Activated CD4-positive, CD25-positive, alpha-beta regulatory T cell treated with anti-CD3 and anti-CD28 coated beads, Interleukin-2, amount 50 U/mL, for 72 hours (primary cell): ENCODE measurements around the gene SP4.
"Not testable (repeated sequence)": the region's sequence is repeated elsewhere in the genome, so short reads cannot be mapped to it uniquely, and the experiment has no call there.

Experiments used
- DNase-seq: peaks from one replicate; pipeline ENCODE4 v3.0.0; 2021

The SP4 gene

DNA sequence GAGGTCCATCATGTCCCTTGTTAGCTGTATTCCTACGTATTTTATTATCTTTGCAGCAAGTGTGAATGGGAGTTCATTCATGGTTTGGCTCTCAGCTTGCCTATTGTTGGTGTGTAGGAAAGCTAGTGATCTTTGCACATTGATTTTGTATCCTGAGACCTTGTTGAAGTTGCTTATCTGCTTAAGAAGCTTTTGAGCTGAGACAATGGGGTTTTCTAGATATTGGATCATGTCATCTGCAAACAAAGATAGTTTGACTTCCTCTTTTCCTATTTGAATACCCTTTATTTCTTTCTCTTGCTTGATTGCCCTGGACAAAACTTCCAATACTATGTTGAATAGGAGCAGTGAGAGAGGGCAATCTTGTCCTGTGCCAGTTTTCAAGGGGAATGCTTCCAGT is 104.6 kb downstream of the SP4 start:
- not testable (repeated sequence) for DNase-seq

DNA sequence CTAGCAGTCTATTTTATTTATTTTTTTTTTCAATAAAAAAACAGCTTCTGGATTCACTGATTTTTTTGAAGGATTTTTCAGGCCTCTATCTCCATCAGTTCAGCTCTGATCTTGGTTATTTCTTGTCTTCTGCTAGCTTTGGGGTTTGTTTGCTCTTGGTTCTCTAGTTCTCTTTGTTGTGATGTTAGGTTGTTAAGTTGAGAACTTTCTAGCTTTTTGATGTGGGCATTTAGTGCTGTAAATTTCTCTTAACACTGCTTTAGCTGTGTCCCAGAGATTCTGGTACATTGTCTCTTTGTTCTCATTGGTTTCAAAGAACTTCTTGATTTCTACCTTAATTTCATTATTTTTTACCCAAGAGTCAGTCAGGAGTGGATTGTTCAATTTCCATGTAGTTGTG is 105.8 kb downstream of the SP4 start:
- not testable (repeated sequence) for DNase-seq

DNA sequence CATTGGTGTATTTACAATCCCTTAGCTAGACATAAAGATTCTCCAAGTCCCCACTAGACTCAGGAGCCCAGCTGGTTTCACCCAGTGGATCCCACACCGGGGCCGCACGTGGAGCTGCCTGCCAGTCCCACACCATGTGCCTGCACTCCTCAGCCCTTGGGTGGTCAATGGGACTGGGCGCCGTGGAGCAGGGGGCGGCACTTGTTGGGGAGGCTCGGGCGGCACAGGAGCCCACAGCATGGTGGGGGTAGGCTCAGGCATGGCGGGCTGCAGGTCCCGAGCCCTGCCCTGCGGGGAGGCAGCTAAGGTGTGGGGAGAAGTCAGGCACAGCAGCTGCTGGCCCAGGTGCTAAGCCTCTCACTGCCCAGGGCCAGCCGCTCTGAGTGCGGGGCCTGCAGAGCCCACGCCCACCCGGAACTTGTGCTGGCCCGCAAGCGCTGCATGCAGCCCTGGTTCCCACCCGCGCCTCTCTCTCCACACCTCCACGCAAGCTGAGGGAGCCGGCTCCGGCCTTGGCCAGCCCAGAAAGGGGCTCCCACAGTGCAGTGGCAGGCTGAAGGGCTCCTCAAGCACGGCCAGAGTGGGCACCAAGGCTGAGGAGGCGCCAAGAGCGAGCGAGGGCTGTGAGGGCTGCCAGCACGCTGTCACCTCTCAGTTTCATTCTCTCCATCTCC is 108.7 kb downstream of the SP4 start:
- DNase-seq, result not testable (repeated sequence)

DNA sequence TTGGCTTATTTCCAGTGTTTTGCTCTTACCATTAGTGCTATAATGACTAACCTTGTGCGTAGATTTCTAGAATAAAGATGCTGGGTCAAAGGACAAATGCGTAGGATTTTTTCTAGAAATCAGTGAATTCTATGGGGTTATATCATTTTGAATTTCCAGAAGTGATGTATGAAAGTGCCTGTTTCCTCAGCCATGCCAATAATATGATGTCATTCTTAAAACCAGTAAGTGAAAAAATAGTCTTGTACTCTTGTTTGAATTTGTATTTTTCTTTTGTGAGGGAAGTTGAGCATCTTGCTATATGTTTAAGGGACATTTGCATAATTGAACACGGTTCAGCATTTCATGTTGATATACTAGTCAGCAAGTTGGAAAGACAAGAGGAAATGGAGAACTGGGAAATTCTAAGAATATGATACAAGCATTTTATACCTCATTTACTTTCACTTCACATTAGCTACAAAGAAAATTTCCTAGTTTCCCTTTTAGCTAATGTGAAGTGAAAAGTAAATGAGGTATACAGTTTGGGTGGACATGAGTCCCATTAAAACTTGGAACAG is 111.1 kb downstream of the SP4 start:
- DNase-seq, result no peak

DNA sequence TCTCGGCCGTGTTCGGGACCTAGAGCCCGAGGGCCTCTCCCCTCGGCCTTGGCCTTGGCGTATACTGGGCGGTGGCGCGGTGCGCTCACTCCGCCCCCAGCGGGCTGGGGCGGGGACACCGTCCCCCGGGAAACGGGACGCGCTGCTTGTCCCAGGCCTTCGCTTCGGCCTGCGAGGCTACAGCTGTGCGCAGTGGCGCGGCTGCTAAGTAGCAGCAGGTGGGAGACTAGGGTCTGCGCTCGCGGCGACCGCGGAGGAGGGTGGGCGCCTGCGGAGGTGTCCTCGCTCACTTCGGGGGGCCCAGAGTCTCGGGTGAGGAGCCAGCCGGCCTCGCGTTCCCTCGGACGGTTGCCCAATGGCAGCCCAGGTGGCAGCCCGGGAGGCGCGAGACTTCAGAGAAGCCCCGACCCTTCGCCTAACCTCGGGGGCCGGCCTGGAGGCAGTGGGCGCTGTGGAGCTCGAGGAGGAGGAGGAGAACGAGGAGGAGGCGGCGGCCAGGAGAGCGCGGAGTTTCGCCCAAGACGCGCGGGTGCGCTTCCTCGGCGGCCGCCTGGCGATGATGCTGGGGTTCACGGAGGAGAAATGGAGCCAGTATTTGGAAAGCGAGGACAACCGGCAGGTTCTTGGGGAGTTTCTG is 115.1 kb downstream of the SP4 start, which contains the start of gene DNAH11:
Gene DNAH11, plus strand, starts transcription at position 149 of the 637 bp plus-strand sequence. Its CDS starts 207 bp downstream, at position 356.
- peak; percentile 32 for DNase-seq

DNA sequence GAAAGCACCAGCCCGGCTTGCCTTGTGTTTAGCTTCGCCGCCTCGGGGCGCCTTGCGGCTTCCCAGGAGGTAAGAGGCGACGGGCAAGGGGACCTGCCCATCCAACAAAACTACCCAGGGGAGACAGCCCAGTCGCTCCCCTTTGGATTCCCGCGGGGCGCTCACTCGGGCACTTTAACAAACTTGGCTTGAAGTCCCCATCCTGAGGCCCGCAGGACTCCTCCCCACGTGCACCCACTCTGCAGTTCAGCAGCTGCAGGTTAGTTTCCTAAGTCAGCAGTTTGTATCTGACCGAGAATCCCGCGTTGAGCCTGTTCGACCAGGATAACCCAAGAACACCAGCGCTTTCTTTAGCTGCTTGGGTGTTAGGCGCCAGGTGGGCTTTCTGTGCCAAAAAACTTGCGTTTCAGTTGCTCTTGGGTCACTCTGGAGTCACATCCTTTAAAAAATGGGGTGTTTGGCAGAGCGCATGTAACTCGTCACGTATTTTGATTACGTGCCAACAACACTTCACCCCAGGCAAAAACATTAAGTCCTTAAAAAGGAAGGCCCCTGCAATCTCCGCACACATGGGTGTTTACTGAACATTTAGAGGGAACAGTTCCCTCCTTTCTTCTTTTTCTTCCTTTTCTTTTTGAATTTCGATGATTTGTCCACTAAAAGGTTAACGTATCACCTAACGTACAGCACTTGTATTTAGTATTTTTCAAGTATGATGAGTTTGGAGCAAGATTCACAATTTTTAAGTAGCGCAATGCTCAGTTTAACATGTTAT is 115.8 kb downstream of the SP4 start:
- no peak for DNase-seq

DNA sequence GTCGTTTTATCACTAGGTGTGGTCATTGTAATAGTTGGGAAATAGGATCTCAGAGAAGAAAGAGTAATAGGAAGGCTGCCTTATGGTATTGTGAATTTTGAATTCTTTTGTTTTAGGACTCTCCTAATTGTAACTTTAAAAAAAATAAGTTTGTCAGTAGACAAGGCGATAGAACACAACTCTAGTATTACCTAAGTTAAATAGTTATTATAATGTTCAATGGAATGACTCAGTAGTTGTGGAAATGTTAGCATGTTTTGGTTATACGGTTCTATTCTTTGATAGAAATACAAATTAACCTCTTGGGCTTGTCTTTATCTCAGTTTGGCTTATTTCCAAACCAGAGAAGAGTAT is 116.4 kb downstream of the SP4 start:
- DNase-seq, result no peak

DNA sequence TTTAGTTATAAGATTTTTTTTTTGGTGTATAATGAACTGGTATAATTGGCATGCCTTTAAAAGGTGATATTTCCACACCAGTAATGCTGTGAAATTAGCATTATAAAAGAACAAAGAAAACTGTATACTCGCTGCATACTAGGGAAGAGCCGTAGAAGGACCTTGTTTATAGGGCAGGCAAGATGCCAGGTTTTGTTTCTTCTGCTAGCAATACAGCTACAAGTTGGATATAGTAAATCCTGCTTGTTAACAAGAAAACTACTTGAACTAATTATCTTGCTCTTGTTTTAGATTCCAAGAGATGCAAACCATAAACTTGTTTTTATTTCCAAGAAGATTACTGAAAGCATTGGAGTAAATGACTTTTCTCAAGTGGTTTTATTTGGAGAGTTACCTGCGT is 116.8 kb downstream of the SP4 start:
- no peak for DNase-seq

DNA sequence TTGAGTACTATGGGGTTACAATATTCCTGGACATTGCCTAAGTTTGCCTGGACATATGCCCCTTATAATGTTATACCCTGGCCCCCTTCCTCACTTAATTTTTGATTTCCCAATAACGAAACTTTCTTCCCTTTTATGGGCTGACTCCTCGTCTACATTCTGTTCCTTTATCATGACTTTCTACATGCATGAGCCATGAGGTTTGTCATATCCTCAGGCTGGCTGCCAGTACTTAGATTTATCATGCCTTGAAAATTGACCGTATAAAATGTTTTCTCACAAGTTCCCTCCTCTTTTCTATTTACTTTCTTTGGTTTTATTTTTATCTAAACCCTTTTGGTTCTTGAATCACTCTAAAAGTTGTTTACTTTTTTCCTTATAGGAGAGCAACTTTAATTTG is 119.6 kb downstream of the SP4 start:
- DNase-seq, result no peak

DNA sequence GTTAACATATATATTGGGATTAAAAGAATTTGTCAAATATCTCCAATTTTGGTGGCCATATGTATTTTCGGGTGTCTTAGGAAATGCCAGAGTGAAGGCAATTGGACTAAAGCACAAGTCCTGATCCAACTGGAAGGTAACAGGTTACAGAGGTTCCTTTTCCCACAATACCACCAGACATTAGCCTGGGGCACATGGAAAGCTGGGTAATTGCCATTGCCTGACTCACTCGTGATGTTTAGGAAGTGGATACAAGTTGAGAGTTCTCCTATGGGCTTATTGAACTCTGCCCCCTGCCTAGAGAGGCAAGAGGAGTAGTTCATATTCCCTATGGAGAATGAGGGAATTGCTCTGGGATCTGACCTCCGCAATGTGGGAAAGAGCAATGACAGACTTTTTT is 120.6 kb downstream of the SP4 start:
- no peak for DNase-seq

DNA sequence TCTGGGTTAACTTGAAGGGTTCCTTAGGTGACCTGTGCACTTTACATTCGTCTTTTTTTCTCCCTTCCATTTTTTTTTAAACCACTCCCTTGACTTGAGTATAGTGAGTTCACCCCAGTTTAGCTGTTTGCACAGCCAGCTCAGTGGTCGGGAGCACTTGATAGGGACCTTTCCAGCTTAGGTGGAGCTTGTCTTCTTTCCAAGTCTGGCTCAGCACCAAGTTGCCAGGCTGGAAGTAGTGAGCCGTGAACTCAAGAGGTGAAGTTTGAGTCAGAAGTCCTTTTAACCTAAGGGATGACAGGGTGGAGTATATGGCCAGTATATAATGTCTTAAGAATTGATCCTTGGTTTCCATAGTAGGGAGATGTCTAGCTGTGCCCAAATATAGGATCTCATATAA is 122.2 kb downstream of the SP4 start:
- no peak for DNase-seq

DNA sequence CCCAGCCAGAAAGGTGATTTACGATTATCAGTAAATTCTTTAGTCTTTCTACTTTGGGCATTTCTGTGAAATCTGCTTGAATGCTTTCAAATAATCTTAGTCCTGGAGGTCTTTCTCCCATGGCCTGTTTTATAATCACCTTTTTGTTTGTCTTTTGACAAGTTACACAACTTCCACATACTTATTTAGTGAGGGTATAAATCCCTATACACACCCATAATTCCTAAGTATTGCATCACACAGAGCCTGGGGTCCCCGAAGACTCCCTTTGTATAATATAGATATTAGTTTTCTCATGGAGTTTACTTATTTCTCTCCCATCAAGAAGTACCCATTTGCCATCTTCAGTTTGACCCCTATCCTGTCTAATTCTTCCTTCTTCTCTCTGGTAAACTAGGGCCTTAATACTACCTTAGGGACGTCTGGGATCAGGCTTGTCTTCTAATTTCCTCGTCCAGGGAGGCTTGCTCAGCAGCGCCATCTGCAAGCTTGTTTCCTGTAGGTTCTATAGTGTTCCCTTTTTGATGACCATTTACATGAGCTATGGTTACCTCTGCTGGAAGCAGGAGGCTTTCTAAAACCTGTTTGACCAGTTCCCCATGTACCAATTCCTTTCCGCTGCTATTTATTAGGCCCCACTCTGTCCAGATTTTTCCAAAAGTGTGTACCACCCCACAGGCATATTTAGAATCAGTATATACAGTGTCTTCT is 123.1 kb downstream of the SP4 start:
- no peak for DNase-seq

DNA sequence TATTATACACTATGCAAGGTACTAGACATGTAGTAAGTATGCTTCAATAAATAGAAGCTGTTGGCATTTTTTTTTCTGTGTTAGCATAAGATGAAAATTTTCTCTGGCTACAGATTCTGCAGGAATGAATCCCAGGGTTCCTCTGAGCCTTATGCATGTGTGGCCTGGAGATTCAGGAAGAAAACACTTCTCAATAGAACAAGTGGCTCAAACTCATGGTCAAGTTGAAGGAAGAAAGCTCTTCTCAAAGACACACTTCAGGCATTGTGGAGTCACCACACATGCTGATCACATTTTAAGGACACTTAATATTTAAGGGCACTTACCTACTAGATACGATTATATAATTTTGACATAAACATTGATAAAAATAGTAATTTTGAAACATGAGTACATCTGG is 134.5 kb downstream of the SP4 start:
- DNase-seq, result no peak
